Daoy (cell line): ENCODE measurements around the gene HAUS1. TPM values are rescaled to one million over a fixed set of nuclear protein-coding genes. Genes with fewer than 3 reads are reported as not detected.

Experiments
- total RNA-seq: library from RNA; depleted of rRNA; stranded (reverse); fragments of >200 nt; shearing (Covaris generic); gene quantifications from 2 replicates; pipeline ENCODE4 v1.2.3, GENCODE V29; 2014; rRNA removed

Gene HAUS1
- total RNA-seq, 1 experiment from 2014 or later, result 63.9 TPM

Other genes with a start within 250 kb of the HAUS1 start
- gene EPG5, start 137.1 kb upstream of the HAUS1 start, total RNA-seq, result 6.2 TPM in 2 replicates
- 0.69 and 4.7 TPM in 2 replicates for gene PSTPIP2, start 32.1 kb upstream of the HAUS1 start, total RNA-seq
- gene ATP5F1A, start 6.1 kb upstream of the HAUS1 start, total RNA-seq, result 627 and 878 TPM in 2 replicates